SKM-1 treated with dmso at 0.1 percent for 144 hours (cell line): ENCODE results near the gene ZNF24.
A peak's percentile ranks its signal among the peaks of the same experiment; 100 is the strongest.

ENCODE experiments used
- DNase-seq: peaks from one replicate; lab custom pipeline; 2025; ENCODE audit not compliant: unreplicated experiment; lab: John Stamatoyannopoulos, UW

ZNF24 gene

GRCh38 chr18:35296060-35296459, 48.2 kb downstream of the ZNF24 start:
- no peak for DNase-seq

- DNase-seq, result no peak
Observed at GRCh38 chr18:35291166-35291565, 53.1 kb downstream of the ZNF24 start.

- peak; percentile 94 for DNase-seq
Observed at GRCh38 chr18:35290094-35290735, 54.0 kb downstream of the ZNF24 start, which contains the start of gene ZSCAN30. Gene ZSCAN30 (minus strand): TSS chr18:35290229. CDS start chr18:35264352, 25,877 bp downstream.

GRCh38 chr18:35289727-35290093, 54.5 kb downstream of the ZNF24 start:
- no peak for DNase-seq

GRCh38 chr18:35289293-35289692, 54.9 kb downstream of the ZNF24 start:
- no peak for DNase-seq

- no peak for DNase-seq
Observed at GRCh38 chr18:35284841-35285240, 59.4 kb downstream of the ZNF24 start.

- DNase-seq, result no peak
Observed at GRCh38 chr18:35283923-35284794, 60.1 kb downstream of the ZNF24 start.

GRCh38 chr18:35282353-35282752, 61.9 kb downstream of the ZNF24 start:
- no peak for DNase-seq
